22Rv1 (cell line): ENCODE results near the gene DHRSX.

Source experiments
- ZFX ChIP-seq: fragments of 450-650 bp; IDR thresholded peaks from 2 replicates; pipeline ENCODE4 v1.6.1; 2017; ENCODE audit warnings: antibody characterized with exemption, borderline replicate concordance
- TF ChIP-seq, protein P1 (sequence below): fragments of 450-650 bp; IDR thresholded peaks from 2 replicates; pipeline ENCODE4 v1.5.1; 2017; ENCODE audit warnings: mild to moderate bottlenecking

DNA sequence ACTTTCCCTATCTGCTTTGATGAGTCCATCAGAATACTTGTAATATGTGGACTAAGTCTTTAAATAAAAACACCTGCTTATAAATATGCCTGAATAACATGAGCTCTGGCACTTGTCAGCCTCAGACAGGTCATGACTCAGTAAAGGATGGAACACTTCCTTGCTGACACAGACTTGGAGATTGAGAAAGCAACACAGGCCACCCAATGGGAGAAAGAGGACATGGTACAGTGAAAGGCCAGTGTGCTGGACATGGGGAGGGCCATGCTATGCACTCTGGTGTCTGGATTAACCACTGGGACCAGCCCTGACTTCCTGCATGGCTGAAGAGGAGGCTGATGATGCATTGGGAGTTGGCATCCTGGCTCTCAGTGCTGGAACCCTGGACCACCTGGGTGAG is 149.5 kb downstream of the DHRSX start:
- TF ChIP-seq, protein P1, sequence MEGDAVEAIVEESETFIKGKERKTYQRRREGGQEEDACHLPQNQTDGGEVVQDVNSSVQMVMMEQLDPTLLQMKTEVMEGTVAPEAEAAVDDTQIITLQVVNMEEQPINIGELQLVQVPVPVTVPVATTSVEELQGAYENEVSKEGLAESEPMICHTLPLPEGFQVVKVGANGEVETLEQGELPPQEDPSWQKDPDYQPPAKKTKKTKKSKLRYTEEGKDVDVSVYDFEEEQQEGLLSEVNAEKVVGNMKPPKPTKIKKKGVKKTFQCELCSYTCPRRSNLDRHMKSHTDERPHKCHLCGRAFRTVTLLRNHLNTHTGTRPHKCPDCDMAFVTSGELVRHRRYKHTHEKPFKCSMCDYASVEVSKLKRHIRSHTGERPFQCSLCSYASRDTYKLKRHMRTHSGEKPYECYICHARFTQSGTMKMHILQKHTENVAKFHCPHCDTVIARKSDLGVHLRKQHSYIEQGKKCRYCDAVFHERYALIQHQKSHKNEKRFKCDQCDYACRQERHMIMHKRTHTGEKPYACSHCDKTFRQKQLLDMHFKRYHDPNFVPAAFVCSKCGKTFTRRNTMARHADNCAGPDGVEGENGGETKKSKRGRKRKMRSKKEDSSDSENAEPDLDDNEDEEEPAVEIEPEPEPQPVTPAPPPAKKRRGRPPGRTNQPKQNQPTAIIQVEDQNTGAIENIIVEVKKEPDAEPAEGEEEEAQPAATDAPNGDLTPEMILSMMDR: no peak
- TF ChIP-seq ZFX: no peak
